Osteoblast (primary cell): ENCODE data around the gene TSEN15. TPM values are rescaled to one million over a fixed set of nuclear protein-coding genes. Genes with fewer than 3 reads are reported as not detected.

Source experiments
- DNase-seq: peaks from one replicate; pipeline ENCODE4 v3.0.0; 2011; ENCODE audit warnings: low spot score, mixed read lengths; ENCODE audit not compliant: insufficient read length; ENCODE audit errors: missing footprints
- H2AFZ ChIP-seq: 2 replicates; pipeline ENCODE4 v1.6.0; 2011; ENCODE audit warnings: mild to moderate bottlenecking, low read length
- H3K27ac ChIP-seq: 2 replicates; pipeline ENCODE4 v1.5.1; 2011; ENCODE audit warnings: mild to moderate bottlenecking, low read depth, low read length, moderate library complexity
- H3K27me3 ChIP-seq: 2 replicates; pipeline ENCODE4 v1.6.0; 2012; ENCODE audit warnings: mild to moderate bottlenecking, control low read depth, inconsistent platforms, low read length, moderate library complexity; ENCODE audit not compliant: insufficient read depth
- H3K36me3 ChIP-seq: 2 replicates; pipeline ENCODE4 v1.5.1; 2011; ENCODE audit warnings: mild to moderate bottlenecking, low read length, control low read depth, moderate library complexity; ENCODE audit not compliant: insufficient read depth
- H3K4me1 ChIP-seq: 2 replicates; pipeline ENCODE4 v1.5.1; 2011; ENCODE audit warnings: mild to moderate bottlenecking, low read length, control low read depth, moderate library complexity; ENCODE audit not compliant: insufficient read depth
- H3K4me2 ChIP-seq: 2 replicates; pipeline ENCODE4 v1.6.0; 2011; ENCODE audit warnings: mild to moderate bottlenecking, low read length; ENCODE audit not compliant: insufficient read depth
- H3K4me3 ChIP-seq: fragments of 200-600 bp; sonication (generic); 3 replicates; pipeline ENCODE4 v1.5.1; 2012; ENCODE audit warnings: mild to moderate bottlenecking, low read length, inconsistent platforms; ENCODE audit not compliant: insufficient read depth
- H3K79me2 ChIP-seq: 2 replicates; pipeline ENCODE4 v1.6.0; 2012; ENCODE audit warnings: mild to moderate bottlenecking, low read length, control low read depth, inconsistent platforms; ENCODE audit not compliant: insufficient read depth
- H3K9me3 ChIP-seq: 2 replicates; pipeline ENCODE4 v1.5.1; 2011; ENCODE audit warnings: low read depth, low read length, control low read depth
- H4K20me1 ChIP-seq: 2 replicates; pipeline ENCODE4 v1.6.0; 2012; ENCODE audit warnings: mild to moderate bottlenecking, low read length, control low read depth; ENCODE audit not compliant: insufficient read depth
- CTCF ChIP-seq: IDR thresholded peaks from 2 replicates; pipeline ENCODE4 v1.5.1; 2011; ENCODE audit warnings: mild to moderate bottlenecking, low read depth, low read length, moderate library complexity; ENCODE audit errors: extremely low read depth
- total RNA-seq: library from RNA; depleted of rRNA; stranded (reverse); fragments of >200 nt; gene quantifications from 2 replicates; pipeline ENCODE4 v1.2.3, GENCODE V29; 2012

Gene TSEN15
- total RNA-seq, 1 donor = 51.8 TPM

DNA sequence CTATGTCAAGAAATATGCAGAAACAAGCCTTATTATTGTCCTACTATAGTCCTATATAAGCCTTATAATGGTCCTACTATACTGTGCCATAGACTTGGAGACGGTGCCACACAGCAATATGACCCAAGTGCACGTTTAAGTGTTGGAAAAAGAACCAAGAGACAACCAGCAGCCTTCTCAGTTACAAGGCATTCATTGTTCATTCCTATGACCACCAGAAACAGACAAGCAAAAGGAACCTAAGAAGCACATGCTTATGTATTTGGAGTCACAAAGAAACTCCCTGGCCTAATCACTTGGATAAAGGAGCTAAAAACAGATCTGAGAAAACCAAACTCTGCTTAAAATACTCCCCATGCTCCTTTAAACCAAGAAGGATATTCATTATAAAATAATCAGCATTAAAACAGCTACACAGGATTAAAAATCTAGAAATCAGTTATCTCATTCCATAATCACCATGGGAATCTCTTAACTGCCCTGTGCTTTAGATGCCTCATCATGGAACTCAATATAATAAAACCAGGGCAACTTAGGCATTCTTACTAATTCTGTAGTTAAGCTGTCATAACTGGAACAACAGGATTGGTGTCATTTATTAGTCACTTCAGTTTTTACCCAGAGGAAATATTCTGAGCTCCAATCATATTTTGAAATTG, 21.0 kb upstream of the TSEN15 start:
- Histone ChIP-seq H3K79me2 (no peaks in the 10 kb centered on the region), H3K36me3 (no peaks in the 10 kb centered on the region), H3K27ac (no peak overlapping the region), H3K27me3 (no peaks in the 10 kb centered on the region), H3K9me3 (no peaks in the 10 kb centered on the region), H3K4me3 (no peak overlapping the region), H3K4me2 (no peak overlapping the region), H4K20me1 (no peaks in the 10 kb centered on the region), H3K4me1 (peaks cover 22% of the 10 kb centered on the region), H2AFZ (no peak overlapping the region)
- DNase-seq = no peak
- no peak for TF ChIP-seq CTCF

- Histone ChIP-seq H3K4me3 (no peak overlapping the region), H3K9me3 (no peaks in the 10 kb centered on the region), H4K20me1 (no peaks in the 10 kb centered on the region), H3K36me3 (no peaks in the 10 kb centered on the region), H3K4me2 (no peak overlapping the region), H3K4me1 (peaks cover 22% of the 10 kb centered on the region), H3K27ac (no peak overlapping the region), H3K27me3 (peaks cover 4% of the 10 kb centered on the region), H2AFZ (no peak overlapping the region), H3K79me2 (no peaks in the 10 kb centered on the region)
- TF ChIP-seq CTCF = no peak
- no peak for DNase-seq
These were observed 20.5 kb upstream of the TSEN15 start for GRCh38 chr1:184031092-184031408.

- H3K27ac ChIP-seq = no peak overlapping the region
- no peaks in the 10 kb centered on the region for H4K20me1 ChIP-seq
- no peaks in the 10 kb centered on the region for H3K9me3 ChIP-seq
- H3K27me3 ChIP-seq = peaks cover 6% of the 10 kb centered on the region
- H3K79me2 ChIP-seq = no peaks in the 10 kb centered on the region
- H3K4me3 ChIP-seq = no peak overlapping the region
- no peak for DNase-seq
- H2AFZ ChIP-seq = no peak overlapping the region
- H3K4me2 ChIP-seq = no peak overlapping the region
- H3K4me1 ChIP-seq = peaks cover 27% of the 10 kb centered on the region
- H3K36me3 ChIP-seq = no peaks in the 10 kb centered on the region
- TF ChIP-seq CTCF = no peak
These were observed 20.0 kb upstream of the TSEN15 start for GRCh38 chr1:184031409-184032107.

- DNase-seq = no peak
- H3K4me2 ChIP-seq = no peak overlapping the region
- no peaks in the 10 kb centered on the region for H4K20me1 ChIP-seq
- no peaks in the 10 kb centered on the region for H3K9me3 ChIP-seq
- H3K79me2 ChIP-seq = no peaks in the 10 kb centered on the region
- H3K36me3 ChIP-seq = no peaks in the 10 kb centered on the region
- peaks cover 27% of the 10 kb centered on the region for H3K4me1 ChIP-seq
- no peak overlapping the region for H2AFZ ChIP-seq
- no peak overlapping the region for H3K27ac ChIP-seq
- H3K4me3 ChIP-seq = no peak overlapping the region
- H3K27me3 ChIP-seq = peaks cover 6% of the 10 kb centered on the region
- no peak for TF ChIP-seq CTCF
These were observed 19.1 kb upstream of the TSEN15 start for GRCh38 chr1:184032306-184032929.
